Suprapubic skin (tissue), 4 donors: ENCODE measurements around the gene PRDM5. TPM values are rescaled to one million over a fixed set of nuclear protein-coding genes. Genes with fewer than 3 reads are reported as not detected.

ENCODE experiments used
- DNase-seq, 2 donors: peaks; one replicate each; pipeline ENCODE4 v3.0.0-alpha.2; 2019; ENCODE audit warnings: low spot score in 2 of 2
- H3K27ac ChIP-seq: fragments of 200-600 bp; sonication (generic); one replicate; pipeline ENCODE4 v1.5.1; 2019
- H3K27me3 ChIP-seq: fragments of 200-600 bp; sonication (generic); one replicate; pipeline ENCODE4 v1.5.1; 2019
- H3K36me3 ChIP-seq: fragments of 200-600 bp; sonication (generic); one replicate; pipeline ENCODE4 v1.5.1; 2019
- H3K4me1 ChIP-seq: fragments of 200-600 bp; sonication (generic); one replicate; pipeline ENCODE4 v1.5.1; 2019
- H3K4me3 ChIP-seq: fragments of 200-600 bp; sonication (generic); one replicate; pipeline ENCODE4 v1.5.1; 2019; ENCODE audit warnings: mild to moderate bottlenecking
- H3K9me3 ChIP-seq: fragments of 200-600 bp; sonication (generic); one replicate; pipeline ENCODE4 v1.5.1; 2019
- EP300 ChIP-seq: sonication (generic); formaldehyde crosslinking; IDR thresholded peaks from one replicate; pipeline ENCODE4 v1.6.1; 2017; ENCODE audit warnings: antibody characterized with exemption
- POLR2A ChIP-seq, 2 donors: fragments of 450-650 bp; IDR thresholded peaks; one replicate each; pipeline ENCODE4 v1.6.1; 2017; ENCODE audit warnings: antibody characterized with exemption in 2 of 2, mild to moderate bottlenecking in 2 of 2, moderate library complexity in 2 of 2
- POLR2AphosphoS5 ChIP-seq, 3 donors: sonication (generic); formaldehyde crosslinking; IDR thresholded peaks; one replicate each; pipeline ENCODE4 v1.6.1; 2017; ENCODE audit warnings: antibody characterized with exemption in 3 of 3
- WGBS: methylation state at CpG from one replicate; pipeline ENCODE4 v1.1.5; 2018; 5-methylcytosine and 5-hydroxymethylcytosine counted together
- total RNA-seq, 4 donors: library from RNA; depleted of rRNA; stranded (reverse); fragments of >200 nt; gene quantifications; one replicate each; pipeline ENCODE4 v1.1.0, GENCODE V29; 2016
- TF ChIP-seq, protein P1 (sequence below), 2 donors: fragments of 200-600 bp in 1 of 2; fragments of 450-650 bp in 1 of 2; sonication (generic) in 1 of 2; IDR thresholded peaks; one replicate each; pipeline ENCODE4 v1.5.1; 2016 to 2019; ENCODE audit warnings: antibody characterized with exemption in 2 of 2, mild to moderate bottlenecking in 1 of 2, moderate library complexity in 1 of 2

The PRDM5 gene
- total RNA-seq, 4 donors from 2014 or later, result 3.0 to 12.0 (median 4.5) TPM

DNA sequence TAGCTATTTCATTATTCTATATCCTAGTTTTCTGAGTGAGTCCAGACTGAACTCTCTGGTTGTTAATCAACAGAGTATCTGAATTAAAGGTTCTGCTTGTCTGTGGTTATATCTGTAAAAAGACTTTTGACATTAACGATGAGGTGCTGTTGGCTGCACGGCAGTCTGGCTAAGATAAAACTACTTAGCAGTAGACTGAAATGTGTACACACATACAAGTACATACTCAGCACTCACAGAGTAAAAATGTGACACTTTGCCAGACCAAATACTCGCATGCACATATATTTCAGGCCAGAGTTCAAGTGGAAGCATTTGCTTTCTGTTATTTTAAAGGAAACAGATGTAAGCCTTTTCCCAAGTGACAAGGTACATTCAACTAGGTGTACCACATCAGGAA is 80.5 kb downstream of the PRDM5 start:
- DNase-seq, result no peak
- H3K36me3 ChIP-seq, result no peaks in the 10 kb centered on the region
- 44% methylated on average over 3 of the region's 3 CpGs for WGBS
- no peaks in the 10 kb centered on the region for H3K4me1 ChIP-seq
- no peak overlapping the region for H3K27ac ChIP-seq
- TF ChIP-seq POLR2AphosphoS5 (IDR thresholded peaks at IDR 0.05), result no peak
- H3K9me3 ChIP-seq, result no peaks in the 10 kb centered on the region
- no peak overlapping the region for H3K4me3 ChIP-seq
- no peaks in the 10 kb centered on the region for H3K27me3 ChIP-seq

DNA sequence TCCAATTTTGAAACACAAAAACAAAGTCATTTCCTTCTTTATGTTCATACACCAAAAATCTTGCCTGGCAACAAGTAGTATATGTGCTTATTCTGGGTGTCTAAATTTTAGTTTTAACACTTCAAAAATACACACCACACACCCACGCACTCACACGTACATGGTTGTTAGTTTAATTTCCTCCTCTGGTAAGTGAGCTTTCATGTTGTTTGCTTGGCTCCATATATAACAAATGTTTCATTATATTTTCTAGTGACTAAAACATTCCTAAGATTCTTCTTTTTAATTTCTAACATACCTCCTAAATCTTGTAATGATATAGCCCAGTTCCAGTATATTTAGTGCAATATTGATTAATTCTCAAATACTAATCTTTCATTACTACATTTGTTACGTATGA is 80.9 kb downstream of the PRDM5 start:
- Histone ChIP-seq H3K9me3 (no peaks in the 10 kb centered on the region), H3K36me3 (no peaks in the 10 kb centered on the region), H3K27ac (no peak overlapping the region), H3K4me1 (no peaks in the 10 kb centered on the region), H3K4me3 (no peak overlapping the region), H3K27me3 (no peaks in the 10 kb centered on the region)
- TF ChIP-seq POLR2A (IDR thresholded peaks at IDR 0.05) (no peak), POLR2AphosphoS5 (IDR thresholded peaks at IDR 0.05) (no peak), EP300 (no peak)
- TF ChIP-seq, protein P1, sequence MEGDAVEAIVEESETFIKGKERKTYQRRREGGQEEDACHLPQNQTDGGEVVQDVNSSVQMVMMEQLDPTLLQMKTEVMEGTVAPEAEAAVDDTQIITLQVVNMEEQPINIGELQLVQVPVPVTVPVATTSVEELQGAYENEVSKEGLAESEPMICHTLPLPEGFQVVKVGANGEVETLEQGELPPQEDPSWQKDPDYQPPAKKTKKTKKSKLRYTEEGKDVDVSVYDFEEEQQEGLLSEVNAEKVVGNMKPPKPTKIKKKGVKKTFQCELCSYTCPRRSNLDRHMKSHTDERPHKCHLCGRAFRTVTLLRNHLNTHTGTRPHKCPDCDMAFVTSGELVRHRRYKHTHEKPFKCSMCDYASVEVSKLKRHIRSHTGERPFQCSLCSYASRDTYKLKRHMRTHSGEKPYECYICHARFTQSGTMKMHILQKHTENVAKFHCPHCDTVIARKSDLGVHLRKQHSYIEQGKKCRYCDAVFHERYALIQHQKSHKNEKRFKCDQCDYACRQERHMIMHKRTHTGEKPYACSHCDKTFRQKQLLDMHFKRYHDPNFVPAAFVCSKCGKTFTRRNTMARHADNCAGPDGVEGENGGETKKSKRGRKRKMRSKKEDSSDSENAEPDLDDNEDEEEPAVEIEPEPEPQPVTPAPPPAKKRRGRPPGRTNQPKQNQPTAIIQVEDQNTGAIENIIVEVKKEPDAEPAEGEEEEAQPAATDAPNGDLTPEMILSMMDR (IDR thresholded peaks at IDR 0.05), result no peak
- DNase-seq, result no peak
- WGBS, result 83% methylated on average over 3 of the region's 3 CpGs

DNA sequence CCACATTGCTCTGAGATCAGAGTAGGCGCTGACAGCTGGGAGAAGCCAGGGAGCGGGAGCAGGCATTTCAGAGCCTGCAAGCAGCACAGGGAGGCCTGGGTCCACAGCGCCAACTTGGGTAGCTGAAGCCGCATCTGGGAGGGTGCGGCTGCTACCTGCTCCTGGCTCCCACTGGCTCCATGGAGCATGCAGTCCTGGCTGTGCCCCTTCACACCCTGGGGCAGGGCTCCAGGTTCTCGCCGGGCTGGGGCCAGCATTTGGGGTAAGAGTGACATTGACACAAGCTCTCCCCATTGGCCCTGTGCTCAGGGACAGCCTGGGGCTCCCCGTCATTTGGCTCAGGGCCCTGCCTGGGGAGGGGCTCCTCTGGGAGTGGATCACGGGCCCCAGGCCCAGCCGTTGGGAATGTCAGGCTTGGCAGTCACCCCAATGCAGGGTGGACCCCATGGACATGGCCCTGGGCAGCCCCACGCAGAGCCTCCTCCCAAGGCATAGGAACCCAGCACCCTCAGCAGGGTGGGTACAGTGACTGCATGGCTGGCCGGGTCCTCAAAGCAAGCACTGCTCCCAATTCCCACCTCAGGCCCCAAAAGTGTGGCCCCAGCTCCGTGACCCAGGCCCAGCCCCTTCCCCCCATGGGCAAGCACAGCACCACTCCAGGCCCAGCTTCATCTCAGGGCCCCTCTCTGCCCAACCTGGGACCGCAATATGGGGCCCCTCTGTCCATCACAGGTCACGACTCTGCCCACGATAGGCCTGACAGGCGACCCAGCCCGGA is 82.4 kb downstream of the PRDM5 start:
- Histone ChIP-seq H3K9me3 (no peaks in the 10 kb centered on the region), H3K4me1 (no peaks in the 10 kb centered on the region), H3K27me3 (no peaks in the 10 kb centered on the region), H3K4me3 (no peak overlapping the region), H3K27ac (no peak overlapping the region), H3K36me3 (no peaks in the 10 kb centered on the region)
- no peak for DNase-seq
- WGBS, result 98% methylated on average over 6 of the region's 18 CpGs
- TF ChIP-seq, protein P1 (IDR thresholded peaks at IDR 0.05), result no peak
- TF ChIP-seq EP300 (no peak), POLR2A (IDR thresholded peaks at IDR 0.05) (no peak), POLR2AphosphoS5 (IDR thresholded peaks at IDR 0.05) (no peak)

DNA sequence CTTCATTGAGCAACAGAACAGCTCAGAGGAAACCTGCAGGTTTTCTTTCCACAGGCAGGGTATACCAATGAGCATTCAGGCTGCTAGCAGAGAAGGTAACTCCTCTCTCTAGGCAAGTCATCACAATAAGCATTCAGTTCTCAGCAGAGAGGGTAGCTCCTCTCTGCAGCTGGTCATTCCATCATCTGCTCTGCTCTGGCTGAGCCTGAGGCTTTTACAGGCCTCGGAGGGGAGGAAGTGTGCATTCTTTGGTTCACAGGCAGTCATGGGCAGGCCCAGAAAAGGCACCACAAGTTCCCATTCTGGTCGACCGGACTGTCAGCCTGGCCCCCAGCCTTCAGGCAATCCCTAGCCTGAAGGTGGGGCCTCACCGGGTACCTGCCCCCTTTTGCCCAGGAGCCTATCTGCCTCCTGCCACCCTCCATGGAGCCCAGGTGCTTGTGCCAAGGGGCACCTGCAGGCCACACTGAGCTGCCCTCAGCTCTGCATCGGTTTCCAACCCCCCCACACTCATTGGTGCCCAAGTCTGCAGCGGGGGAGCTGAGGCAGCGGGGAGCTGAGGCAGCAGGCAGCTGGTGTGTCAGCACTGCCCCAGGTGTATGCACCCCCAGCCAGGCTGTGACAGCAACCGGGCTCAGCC is 83.1 kb downstream of the PRDM5 start:
- no peaks in the 10 kb centered on the region for H3K9me3 ChIP-seq
- no peak for DNase-seq
- H3K27ac ChIP-seq, result no peak overlapping the region
- WGBS, result 87% methylated on average over 4 of the region's 8 CpGs
- no peaks in the 10 kb centered on the region for H3K36me3 ChIP-seq
- H3K4me1 ChIP-seq, result no peaks in the 10 kb centered on the region
- TF ChIP-seq POLR2A (IDR thresholded peaks at IDR 0.05) (no peak), POLR2AphosphoS5 (IDR thresholded peaks at IDR 0.05) (no peak), EP300 (no peak)
- TF ChIP-seq, protein P1 (IDR thresholded peaks at IDR 0.05), result no peak
- H3K4me3 ChIP-seq, result no peak overlapping the region
- no peaks in the 10 kb centered on the region for H3K27me3 ChIP-seq

DNA sequence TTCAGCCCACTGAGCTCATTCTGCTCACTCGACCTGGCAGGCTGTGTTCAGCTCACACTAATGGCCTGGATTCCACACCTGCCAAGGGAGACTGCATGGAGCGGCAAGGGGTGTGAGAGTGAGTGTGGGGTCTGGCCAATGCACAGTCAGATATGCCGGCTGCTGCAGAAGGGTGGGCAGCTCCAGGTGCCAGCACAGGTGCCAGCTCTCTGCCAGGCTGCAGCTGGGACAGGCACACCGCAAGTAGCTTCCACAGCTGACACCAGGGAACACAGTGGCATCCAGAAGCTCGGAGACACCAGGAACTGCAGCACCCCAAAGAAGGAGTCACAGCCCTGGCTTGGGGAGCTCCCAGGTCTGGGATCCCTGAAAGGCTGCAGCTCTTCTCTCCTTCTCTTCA is 83.7 kb downstream of the PRDM5 start:
- no peaks in the 10 kb centered on the region for H3K9me3 ChIP-seq
- DNase-seq, result no peak
- H3K4me3 ChIP-seq, result no peak overlapping the region
- WGBS, result 98% methylated on average over 5 of the region's 5 CpGs
- H3K4me1 ChIP-seq, result no peaks in the 10 kb centered on the region
- no peak for TF ChIP-seq POLR2AphosphoS5 (IDR thresholded peaks at IDR 0.05)
- TF ChIP-seq EP300, result no peak
- TF ChIP-seq POLR2A (IDR thresholded peaks at IDR 0.05), result no peak
- TF ChIP-seq, protein P1 (IDR thresholded peaks at IDR 0.05), result no peak
- no peaks in the 10 kb centered on the region for H3K27me3 ChIP-seq
- no peaks in the 10 kb centered on the region for H3K36me3 ChIP-seq
- no peak overlapping the region for H3K27ac ChIP-seq
